SU-DHL-6 (cell line): ENCODE results near the gene BAHCC1.

ENCODE experiments used
- EZH2phosphoT487 ChIP-seq: fragments of 200-600 bp; sonication (generic), shearing (Covaris generic); conservative IDR thresholded peaks from 2 replicates; pipeline ENCODE4 v1.6.1; 2018; ENCODE audit warnings: mild to moderate bottlenecking, antibody characterized with exemption, low read length, moderate library complexity, mixed read lengths
- TF ChIP-seq, protein P1 (sequence below): fragments of 200-600 bp; sonication (generic); IDR thresholded peaks from one replicate; pipeline ENCODE4 v1.5.1; 2017; ENCODE audit warnings: antibody characterized with exemption, mild to moderate bottlenecking, low read length, moderate library complexity; ENCODE audit not compliant: insufficient read depth, poor library complexity, severe bottlenecking

DNA sequence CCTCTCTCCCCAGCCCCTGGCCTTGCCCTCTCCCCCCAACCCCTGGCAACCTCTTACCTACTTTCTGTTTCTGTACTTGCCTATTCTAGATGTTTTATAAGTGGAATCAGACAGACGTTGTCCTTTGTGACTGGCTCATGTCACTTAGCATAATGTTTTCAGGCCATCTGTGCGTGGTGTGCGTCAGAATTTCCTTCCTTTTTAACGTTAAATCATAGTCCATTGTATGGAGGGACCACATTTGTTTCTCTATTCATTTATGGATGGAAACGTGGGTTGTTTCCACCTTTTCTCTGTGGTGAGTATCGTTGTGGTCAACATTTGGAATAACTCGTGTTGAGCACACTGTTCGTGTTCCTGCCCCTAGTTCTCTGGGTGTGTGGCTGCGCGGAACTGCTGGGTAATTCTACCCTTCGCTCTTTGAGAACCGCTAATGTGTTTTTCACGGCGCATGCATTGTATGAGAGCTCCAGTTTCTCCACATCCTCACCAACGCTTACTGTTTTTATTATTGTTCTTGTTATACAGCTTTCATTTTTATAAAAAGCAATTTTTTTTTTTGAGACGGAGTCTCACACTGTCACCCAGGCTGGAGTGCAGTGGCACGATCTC lies 91.0 kb downstream of the BAHCC1 start:
- TF ChIP-seq, protein P1, sequence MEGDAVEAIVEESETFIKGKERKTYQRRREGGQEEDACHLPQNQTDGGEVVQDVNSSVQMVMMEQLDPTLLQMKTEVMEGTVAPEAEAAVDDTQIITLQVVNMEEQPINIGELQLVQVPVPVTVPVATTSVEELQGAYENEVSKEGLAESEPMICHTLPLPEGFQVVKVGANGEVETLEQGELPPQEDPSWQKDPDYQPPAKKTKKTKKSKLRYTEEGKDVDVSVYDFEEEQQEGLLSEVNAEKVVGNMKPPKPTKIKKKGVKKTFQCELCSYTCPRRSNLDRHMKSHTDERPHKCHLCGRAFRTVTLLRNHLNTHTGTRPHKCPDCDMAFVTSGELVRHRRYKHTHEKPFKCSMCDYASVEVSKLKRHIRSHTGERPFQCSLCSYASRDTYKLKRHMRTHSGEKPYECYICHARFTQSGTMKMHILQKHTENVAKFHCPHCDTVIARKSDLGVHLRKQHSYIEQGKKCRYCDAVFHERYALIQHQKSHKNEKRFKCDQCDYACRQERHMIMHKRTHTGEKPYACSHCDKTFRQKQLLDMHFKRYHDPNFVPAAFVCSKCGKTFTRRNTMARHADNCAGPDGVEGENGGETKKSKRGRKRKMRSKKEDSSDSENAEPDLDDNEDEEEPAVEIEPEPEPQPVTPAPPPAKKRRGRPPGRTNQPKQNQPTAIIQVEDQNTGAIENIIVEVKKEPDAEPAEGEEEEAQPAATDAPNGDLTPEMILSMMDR, result no peak
- no peak for TF ChIP-seq EZH2phosphoT487
